Stomach (tissue), 4 donors: ENCODE data around the gene ACOXL.

Source experiments
- POLR2A ChIP-seq, 4 donors: fragments of 450-650 bp; IDR thresholded peaks; one replicate each; pipeline ENCODE4 v1.6.1; 2016; ENCODE audit warnings: antibody characterized with exemption in 4 of 4, control low read depth in 2 of 4, mild to moderate bottlenecking in 1 of 4, moderate library complexity in 1 of 4
- TF ChIP-seq, protein P1 (sequence below), 7 experiments: fragments of 450-650 bp in 4 of 7; fragments of 200-600 bp in 3 of 7; sonication (generic) in 3 of 7; IDR thresholded peaks; one replicate each; pipeline ENCODE4 v1.5.1; 2016 to 2019; ENCODE audit warnings: antibody characterized with exemption in 7 of 7, control low read depth in 2 of 7, mild to moderate bottlenecking in 1 of 7

DNA sequence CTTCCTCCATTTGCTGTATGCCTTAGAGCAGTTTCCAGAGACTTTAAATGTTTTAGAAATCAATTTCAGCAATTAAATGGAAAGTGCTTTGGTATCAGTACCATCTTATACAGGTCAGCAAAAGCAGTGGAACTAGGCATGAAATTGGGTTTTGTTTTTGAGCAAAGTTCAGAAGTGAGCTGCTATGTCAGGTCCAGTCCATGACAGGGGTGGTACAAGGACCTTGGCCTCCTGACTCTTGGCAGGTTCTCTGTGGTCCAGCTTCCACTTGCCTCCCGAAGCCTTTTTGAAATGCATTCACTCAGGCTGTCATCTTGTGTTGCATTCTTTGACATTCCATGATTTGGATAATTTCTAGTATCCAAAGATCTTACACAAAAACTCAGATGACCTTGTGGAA lies 159.3 kb downstream of the ACOXL start:
- TF ChIP-seq, protein P1, sequence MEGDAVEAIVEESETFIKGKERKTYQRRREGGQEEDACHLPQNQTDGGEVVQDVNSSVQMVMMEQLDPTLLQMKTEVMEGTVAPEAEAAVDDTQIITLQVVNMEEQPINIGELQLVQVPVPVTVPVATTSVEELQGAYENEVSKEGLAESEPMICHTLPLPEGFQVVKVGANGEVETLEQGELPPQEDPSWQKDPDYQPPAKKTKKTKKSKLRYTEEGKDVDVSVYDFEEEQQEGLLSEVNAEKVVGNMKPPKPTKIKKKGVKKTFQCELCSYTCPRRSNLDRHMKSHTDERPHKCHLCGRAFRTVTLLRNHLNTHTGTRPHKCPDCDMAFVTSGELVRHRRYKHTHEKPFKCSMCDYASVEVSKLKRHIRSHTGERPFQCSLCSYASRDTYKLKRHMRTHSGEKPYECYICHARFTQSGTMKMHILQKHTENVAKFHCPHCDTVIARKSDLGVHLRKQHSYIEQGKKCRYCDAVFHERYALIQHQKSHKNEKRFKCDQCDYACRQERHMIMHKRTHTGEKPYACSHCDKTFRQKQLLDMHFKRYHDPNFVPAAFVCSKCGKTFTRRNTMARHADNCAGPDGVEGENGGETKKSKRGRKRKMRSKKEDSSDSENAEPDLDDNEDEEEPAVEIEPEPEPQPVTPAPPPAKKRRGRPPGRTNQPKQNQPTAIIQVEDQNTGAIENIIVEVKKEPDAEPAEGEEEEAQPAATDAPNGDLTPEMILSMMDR (IDR thresholded peaks at IDR 0.05), result no peak
- no peak for TF ChIP-seq POLR2A (IDR thresholded peaks at IDR 0.05)
